ENCODE results near the gene FMNL2.

FMNL2 gene

GRCh38 chr2:152490686-152491455 is 155.9 kb downstream of the FMNL2 start:
- Histone ChIP-seq H3K27me3 (no peaks in the 10 kb centered on the region), H3K4me1 (ENCODE audit: control insufficient read depth in 1 of 2, insufficient read depth in 1 of 2, low read depth in 1 of 2, low read length in 1 of 2) (peaks cover 20 to 28% of the 10 kb centered on the region in 2 experiments), H3K36me3 (no peaks in the 10 kb centered on the region), H3K27ac (no peak overlapping the region), H3K4me3 (ENCODE audit: low read depth in 1 of 2, low read length in 1 of 2) (no peak overlapping the region), H3K9me3 (no peaks in the 10 kb centered on the region)
- no peak for TF ChIP-seq CTCF (IDR thresholded peaks at IDR 0.05)

GRCh38 chr2:152492131-152492530 is 157.2 kb downstream of the FMNL2 start:
- Histone ChIP-seq H3K9me3 (no peaks in the 10 kb centered on the region), H3K4me3 (ENCODE audit: low read depth in 1 of 2, low read length in 1 of 2) (no peak overlapping the region), H3K27me3 (no peaks in the 10 kb centered on the region), H3K4me1 (ENCODE audit: control insufficient read depth in 1 of 2, insufficient read depth in 1 of 2, low read depth in 1 of 2, low read length in 1 of 2) (peaks cover 11 to 16% of the 10 kb centered on the region in 2 experiments), H3K27ac (no peak overlapping the region), H3K36me3 (no peaks in the 10 kb centered on the region)
- TF ChIP-seq CTCF (IDR thresholded peaks at IDR 0.05), result no peak

- Histone ChIP-seq H3K4me1 (ENCODE audit: control insufficient read depth in 1 of 2, insufficient read depth in 1 of 2, low read depth in 1 of 2, low read length in 1 of 2) (peaks cover 11 to 13% of the 10 kb centered on the region in 2 experiments), H3K27me3 (no peaks in the 10 kb centered on the region), H3K36me3 (no peaks in the 10 kb centered on the region), H3K27ac (no peak overlapping the region), H3K9me3 (no peaks in the 10 kb centered on the region), H3K4me3 (ENCODE audit: low read depth in 1 of 2, low read length in 1 of 2) (no peak overlapping the region)
- TF ChIP-seq CTCF (IDR thresholded peaks at IDR 0.05), result no peak
These were observed 157.9 kb downstream of the FMNL2 start for GRCh38 chr2:152492911-152493310.

- no peak for TF ChIP-seq CTCF (IDR thresholded peaks at IDR 0.05)
- H3K4me3 ChIP-seq (ENCODE audit: low read depth in 1 of 2, low read length in 1 of 2), result no peak overlapping the region
- H3K36me3 ChIP-seq, result no peaks in the 10 kb centered on the region
- no peaks in the 10 kb centered on the region for H3K27me3 ChIP-seq
- H3K9me3 ChIP-seq, result no peaks in the 10 kb centered on the region
- H3K4me1 ChIP-seq (ENCODE audit: control insufficient read depth in 1 of 2, insufficient read depth in 1 of 2, low read depth in 1 of 2, low read length in 1 of 2), result peaks cover 9 to 11% of the 10 kb centered on the region in 2 experiments
- peak overlapping the region; percentile 16 for H3K27ac ChIP-seq
These were observed 158.4 kb downstream of the FMNL2 start for GRCh38 chr2:152493417-152493816.

- H3K4me3 ChIP-seq (ENCODE audit: low read depth in 1 of 2, low read length in 1 of 2), result no peak overlapping the region
- no peaks in the 10 kb centered on the region for H3K36me3 ChIP-seq
- no peak overlapping the region for H3K27ac ChIP-seq
- TF ChIP-seq CTCF (IDR thresholded peaks at IDR 0.05), result no peak
- H3K4me1 ChIP-seq (ENCODE audit: control insufficient read depth in 1 of 2, insufficient read depth in 1 of 2, low read depth in 1 of 2, low read length in 1 of 2), result peaks cover 9 to 11% of the 10 kb centered on the region in 2 experiments
- H3K27me3 ChIP-seq, result no peaks in the 10 kb centered on the region
- no peaks in the 10 kb centered on the region for H3K9me3 ChIP-seq
These were observed 159.1 kb downstream of the FMNL2 start for GRCh38 chr2:152493945-152494528.

All from neutrophil (primary cell).